Activated T-helper 2 cell treated with anti-CD3 and anti-CD28 coated beads, Interferon-gamma antibody, Interleukin-2, Interleukin-4, amounts not matched to agents 10 μg/mL and 5 μg/mL and 100 μg/mL, durations not matched to agents 14 hours and 24 hours and 36 hours (primary cell): ENCODE data around the gene HSP90AA1. TPM values are rescaled to one million over a fixed set of nuclear protein-coding genes. Genes with fewer than 3 reads are reported as not detected.
A peak's percentile ranks its signal among the peaks of the same experiment; 100 is the strongest.
"Not testable (repeated sequence)": the region's sequence is repeated elsewhere in the genome, so short reads cannot be mapped to it uniquely, and the experiment has no call there.

Experiments used
- DNase-seq: peaks from one replicate; pipeline ENCODE4 v3.0.0; 2021; ENCODE audit warnings: low spot score
- H3K27ac Mint-ChIP-seq: one replicate; pipeline ENCODE4 v1.8.0; 2021; ENCODE audit warnings: mixed read lengths
- H3K27me3 Mint-ChIP-seq: one replicate; pipeline ENCODE4 v1.8.0; 2021; ENCODE audit warnings: low read depth, mixed read lengths
- H3K36me3 Mint-ChIP-seq: one replicate; pipeline ENCODE4 v1.8.0; 2021; ENCODE audit warnings: low read depth, mixed read lengths
- H3K4me1 Mint-ChIP-seq: one replicate; pipeline ENCODE4 v1.8.0; 2021; ENCODE audit warnings: low read depth, mixed read lengths
- H3K4me3 Mint-ChIP-seq: one replicate; pipeline ENCODE4 v1.8.0; 2021; ENCODE audit warnings: low read depth, mild to moderate bottlenecking, moderate library complexity, mixed read lengths
- H3K9me3 Mint-ChIP-seq: one replicate; pipeline ENCODE4 v1.8.0; 2021; ENCODE audit warnings: mixed read lengths
- intact Hi-C: fragments of 100-400 bp; cut with micrococcal nuclease; formaldehyde crosslinking; loops from one replicate; pipeline ENCODE4 v1.15.1; 2023
- total RNA-seq: library from RNA; stranded (reverse); gene quantifications from 2 replicates; pipeline ENCODE4 v1.2.3, GENCODE V29; 2022

HSP90AA1 gene
- total RNA-seq, 1 donor from 2014 or later = 1,017 TPM

- Mint-ChIP-seq H3K4me1 (peaks cover 43% of the 10 kb centered on the region), H3K9me3 (no peaks in the 10 kb centered on the region), H3K27ac (peak overlapping the region; percentile 93), H3K27me3 (no peaks in the 10 kb centered on the region), H3K4me3 (peak overlapping the region; percentile 89), H3K36me3 (peaks cover 32% of the 10 kb centered on the region)
- peak; percentile 33 for DNase-seq
- intact Hi-C loops = loop anchor here (1.0 to 10.0 kb wide), 4 partner anchors 8 to 427 kb away; partner anchors contain the start of gene DYNC1H1
Measured at GRCh38 chr14:102088012-102088792, 1.4 kb upstream of the HSP90AA1 start.

GRCh38 chr14:102087762-102088011 is 843 bp upstream of the HSP90AA1 start:
- Mint-ChIP-seq H3K27ac (peak overlapping the region; percentile 93), H3K36me3 (peaks cover 37% of the 10 kb centered on the region), H3K27me3 (no peaks in the 10 kb centered on the region), H3K4me1 (peaks cover 47% of the 10 kb centered on the region), H3K4me3 (peak overlapping the region; percentile 89), H3K9me3 (no peaks in the 10 kb centered on the region)
- no peak for DNase-seq
- intact Hi-C loops = loop anchor here (1.0 to 10.0 kb wide), 6 partner anchors 9 to 427 kb away; partner anchors contain the start of genes DYNC1H1 and WDR20

DNA sequence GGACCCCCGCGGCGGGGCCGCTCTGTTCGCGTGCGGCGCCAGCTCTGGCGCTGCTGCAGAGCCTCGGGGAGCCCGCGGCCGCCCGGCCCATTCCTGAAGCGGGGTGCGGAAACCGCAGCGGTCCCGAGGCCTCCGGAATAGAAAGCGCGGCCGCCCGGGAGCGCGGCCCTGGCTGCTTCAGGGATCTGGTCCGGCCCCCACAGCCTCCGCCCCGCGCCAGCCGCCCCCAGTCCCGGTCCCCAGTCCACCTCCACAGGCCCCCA is 204 bp downstream of the HSP90AA1 start:
- Mint-ChIP-seq H3K9me3 (no peaks in the 10 kb centered on the region), H3K27me3 (no peaks in the 10 kb centered on the region), H3K4me3 (peak overlapping the region; percentile 79), H3K27ac (peak overlapping the region; percentile 87), H3K4me1 (peaks cover 53% of the 10 kb centered on the region), H3K36me3 (peaks cover 47% of the 10 kb centered on the region)
- intact Hi-C loops = loop anchor here (2.0 to 10.0 kb wide), 4 partner anchors 52 to 428 kb away; partner anchors contain the start of gene WDR20
- DNase-seq = no peak

DNA sequence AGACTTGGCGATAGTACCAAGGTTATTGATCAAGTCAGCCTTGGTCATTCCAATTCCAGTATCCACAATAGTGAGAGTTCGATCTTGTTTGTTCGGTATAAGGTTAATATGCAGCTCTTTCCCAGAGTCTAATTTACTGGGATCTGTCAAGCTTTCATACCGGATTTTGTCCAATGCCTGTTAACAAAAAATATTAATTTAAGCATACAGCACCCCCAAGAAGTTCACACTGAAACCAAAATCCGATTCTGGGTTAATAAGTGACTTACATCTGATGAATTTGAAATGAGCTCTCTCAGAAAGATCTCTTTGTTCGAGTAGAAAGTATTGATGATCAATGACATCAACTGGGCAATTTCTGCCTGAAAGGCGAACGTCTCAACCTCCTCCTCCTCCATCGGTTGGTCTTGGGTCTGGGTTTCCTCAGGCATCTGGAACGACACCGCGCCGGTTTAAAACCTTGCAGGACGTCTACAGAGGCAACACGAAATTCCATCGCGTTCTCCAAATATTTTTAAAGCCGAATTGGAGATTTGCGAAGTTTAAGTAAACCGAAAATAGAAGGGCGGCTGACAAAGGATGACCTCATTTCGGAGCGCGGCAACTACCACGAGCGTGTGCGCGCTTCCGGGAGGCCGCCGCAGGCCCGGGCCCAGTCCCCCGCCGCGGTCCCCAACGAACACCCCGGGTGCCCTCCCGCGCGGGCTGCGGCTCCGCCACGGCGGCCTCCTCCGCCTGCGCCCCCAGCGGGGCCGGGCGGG is 716 bp downstream of the HSP90AA1 start:
- intact Hi-C loops = loop anchor here (2.0 to 10.0 kb wide), 4 partner anchors 53 to 429 kb away; partner anchors contain the start of gene WDR20
- H3K9me3 Mint-ChIP-seq = no peaks in the 10 kb centered on the region
- H3K4me3 Mint-ChIP-seq = peak overlapping the region; percentile 90
- peak; percentile 73 for DNase-seq
- H3K27ac Mint-ChIP-seq = peak overlapping the region; percentile 93
- peaks cover 52% of the 10 kb centered on the region for H3K36me3 Mint-ChIP-seq
- H3K4me1 Mint-ChIP-seq = peaks cover 56% of the 10 kb centered on the region
- H3K27me3 Mint-ChIP-seq = no peaks in the 10 kb centered on the region

GRCh38 chr14:102085488-102085887 is 1.4 kb downstream of the HSP90AA1 start:
- intact Hi-C loops = loop anchor here (5.0 to 10.0 kb wide), 2 partner anchors 263 to 429 kb away; no protein-coding TSS in a partner anchor

DNA sequence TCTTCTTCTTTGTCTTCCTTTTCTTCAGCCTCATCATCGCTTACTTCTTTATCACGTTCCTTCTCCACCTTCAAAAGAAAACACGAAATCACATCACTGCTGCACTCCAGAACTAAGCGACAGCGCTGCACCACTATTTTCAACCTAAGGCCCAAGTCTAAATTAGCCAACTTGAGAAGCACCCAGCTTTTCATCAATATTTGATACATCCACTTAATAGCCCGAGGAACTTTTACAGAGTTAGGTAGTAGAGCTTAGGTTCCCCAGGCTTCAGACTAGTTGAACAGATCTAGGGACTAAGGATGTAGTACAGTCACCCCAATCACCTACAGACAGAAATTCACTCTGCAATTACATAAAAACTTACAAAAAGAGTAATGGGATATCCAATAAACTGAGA is 1.9 kb downstream of the HSP90AA1 start:
- no peaks in the 10 kb centered on the region for H3K9me3 Mint-ChIP-seq
- no peaks in the 10 kb centered on the region for H3K27me3 Mint-ChIP-seq
- peak overlapping the region; percentile 75 for H3K27ac Mint-ChIP-seq
- H3K4me1 Mint-ChIP-seq = peaks cover 57% of the 10 kb centered on the region
- intact Hi-C loops = loop anchor here (5.0 to 10.0 kb wide), 2 partner anchors 263 to 430 kb away; no protein-coding TSS in a partner anchor
- H3K36me3 Mint-ChIP-seq = peaks cover 64% of the 10 kb centered on the region
- H3K4me3 Mint-ChIP-seq = peak overlapping the region; percentile 90
- no peak for DNase-seq

More at GRCh38 chr14:102085488-102085887, 1.4 kb downstream of the HSP90AA1 start:
- DNase-seq = no peak
- Mint-ChIP-seq H3K36me3 (peaks cover 59% of the 10 kb centered on the region), H3K4me3 (peak overlapping the region; percentile 90), H3K27ac (peak overlapping the region; percentile 93), H3K9me3 (no peaks in the 10 kb centered on the region), H3K4me1 (peaks cover 57% of the 10 kb centered on the region), H3K27me3 (no peaks in the 10 kb centered on the region)

DNA sequence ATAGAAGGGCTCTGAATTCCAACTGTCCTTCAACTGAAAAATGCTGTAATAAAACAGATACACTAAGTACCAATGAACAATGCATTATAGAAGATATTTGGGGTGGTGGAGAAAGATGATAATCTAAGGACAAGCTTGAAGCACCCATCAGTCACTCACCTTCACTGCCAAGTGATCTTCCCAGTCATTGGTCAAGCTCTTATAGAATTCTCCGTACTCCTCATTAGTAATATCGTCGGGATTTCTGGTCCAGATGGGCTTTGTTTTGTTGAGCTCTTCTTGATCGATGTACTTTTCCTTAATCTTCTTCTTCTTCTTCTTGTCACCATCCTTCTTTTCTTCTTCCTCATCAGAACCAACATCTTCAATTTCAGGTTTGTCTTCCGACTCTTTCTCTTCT is 2.3 kb downstream of the HSP90AA1 start:
- Mint-ChIP-seq H3K27ac (peak overlapping the region; percentile 75), H3K4me3 (peak overlapping the region; percentile 90), H3K36me3 (peaks cover 68% of the 10 kb centered on the region), H3K4me1 (peaks cover 55% of the 10 kb centered on the region)
- not testable (repeated sequence) for H3K9me3 Mint-ChIP-seq, DNase-seq, H3K27me3 Mint-ChIP-seq
- intact Hi-C loops = loop anchor here (10.0 kb wide), 1 partner anchor 430 kb away; no protein-coding TSS in a partner anchor

GRCh38 chr14:102081231-102082080 is 5.4 kb downstream of the HSP90AA1 start:
- Mint-ChIP-seq H3K27ac (peak overlapping the region; percentile 12), H3K4me3 (no peak overlapping the region), H3K9me3 (no peaks in the 10 kb centered on the region), H3K36me3 (peaks cover 87% of the 10 kb centered on the region), H3K4me1 (peaks cover 43% of the 10 kb centered on the region), H3K27me3 (no peaks in the 10 kb centered on the region)
- intact Hi-C loops = loop anchor here (10.0 kb wide), 1 partner anchor 433 kb away; no protein-coding TSS in a partner anchor
- DNase-seq = no peak

GRCh38 chr14:102080183-102081080 is 6.4 kb downstream of the HSP90AA1 start:
- H3K36me3 Mint-ChIP-seq = peaks cover 77% of the 10 kb centered on the region
- H3K27me3 Mint-ChIP-seq = no peaks in the 10 kb centered on the region
- DNase-seq = no peak
- H3K4me1 Mint-ChIP-seq = peaks cover 35% of the 10 kb centered on the region
- H3K9me3 Mint-ChIP-seq = no peaks in the 10 kb centered on the region
- H3K4me3 Mint-ChIP-seq = no peak overlapping the region
- no peak overlapping the region for H3K27ac Mint-ChIP-seq
- intact Hi-C loops = loop anchor here (10.0 kb wide), 1 partner anchor 434 kb away; no protein-coding TSS in a partner anchor

DNA sequence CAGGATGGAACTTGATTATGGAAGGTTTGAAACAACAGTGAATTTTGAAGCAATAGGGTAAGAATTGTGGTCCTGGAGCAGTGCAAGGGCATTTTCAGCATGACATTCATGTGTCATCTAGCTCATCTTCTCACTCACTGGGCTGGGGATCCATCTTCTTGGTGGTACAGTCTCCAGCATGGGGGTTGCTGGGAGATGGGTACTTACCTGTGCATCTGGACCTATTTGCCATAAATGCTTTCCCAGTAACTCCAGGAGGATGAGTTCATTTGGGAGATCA is 7.2 kb downstream of the HSP90AA1 start:
- no peaks in the 10 kb centered on the region for H3K9me3 Mint-ChIP-seq
- peaks cover 27% of the 10 kb centered on the region for H3K4me1 Mint-ChIP-seq
- intact Hi-C loops = no loop called here
- no peak for DNase-seq
- no peak overlapping the region for H3K27ac Mint-ChIP-seq
- peaks cover 69% of the 10 kb centered on the region for H3K36me3 Mint-ChIP-seq
- no peak overlapping the region for H3K4me3 Mint-ChIP-seq
- no peaks in the 10 kb centered on the region for H3K27me3 Mint-ChIP-seq

GRCh38 chr14:102078831-102079699 is 7.8 kb downstream of the HSP90AA1 start:
- Mint-ChIP-seq H3K36me3 (peaks cover 69% of the 10 kb centered on the region), H3K4me1 (peaks cover 23% of the 10 kb centered on the region), H3K27ac (no peak overlapping the region), H3K4me3 (no peak overlapping the region), H3K9me3 (no peaks in the 10 kb centered on the region), H3K27me3 (no peaks in the 10 kb centered on the region)
- intact Hi-C loops = no loop called here
- no peak for DNase-seq
